ENCODE results near the gene XXYLT1.

Gene XXYLT1

GRCh38 chr3:195071916-195072820 lies 198.8 kb downstream of the XXYLT1 start:
- no peak for DNase-seq

GRCh38 chr3:195071011-195071728 lies 199.8 kb downstream of the XXYLT1 start:
- no peak for DNase-seq

- DNase-seq, result no peak
These were observed 200.6 kb downstream of the XXYLT1 start for GRCh38 chr3:195070336-195070735.

GRCh38 chr3:195069501-195070251 lies 201.3 kb downstream of the XXYLT1 start:
- no peak for DNase-seq

GRCh38 chr3:195068084-195069080 lies 202.6 kb downstream of the XXYLT1 start:
- no peak for DNase-seq

GRCh38 chr3:195066441-195066841 lies 204.5 kb downstream of the XXYLT1 start:
- DNase-seq, result no peak

GRCh38 chr3:195065864-195066185 lies 205.1 kb downstream of the XXYLT1 start:
- no peak for DNase-seq

GRCh38 chr3:195065142-195065863 lies 205.7 kb downstream of the XXYLT1 start:
- no peak for DNase-seq

- DNase-seq, result no peak
These were observed 206.5 kb downstream of the XXYLT1 start for GRCh38 chr3:195064300-195064931.

- DNase-seq, result peak; percentile 11
These were observed 207.3 kb downstream of the XXYLT1 start for GRCh38 chr3:195063581-195064193.

GRCh38 chr3:195062866-195063540 lies 208.0 kb downstream of the XXYLT1 start:
- no peak for DNase-seq

- no peak for DNase-seq
These were observed 209.0 kb downstream of the XXYLT1 start for GRCh38 chr3:195061756-195062655.

GRCh38 chr3:195060531-195061291 lies 210.2 kb downstream of the XXYLT1 start:
- DNase-seq, result no peak

- no peak for DNase-seq
These were observed 210.8 kb downstream of the XXYLT1 start for GRCh38 chr3:195060217-195060481.

GRCh38 chr3:195059471-195060216 lies 211.3 kb downstream of the XXYLT1 start:
- DNase-seq, result no peak

- no peak for DNase-seq
These were observed 212.0 kb downstream of the XXYLT1 start for GRCh38 chr3:195059006-195059350.

GRCh38 chr3:195058336-195059005 lies 212.5 kb downstream of the XXYLT1 start:
- DNase-seq, result no peak
